Measurements from ENCODE around the gene TWSG1. TPM values are rescaled to one million over a fixed set of nuclear protein-coding genes. Genes with fewer than 3 reads are reported as not detected.

TWSG1 gene
- total RNA-seq, 2 donors from 2014 or later: 14.7 to 16.6 TPM

DNA sequence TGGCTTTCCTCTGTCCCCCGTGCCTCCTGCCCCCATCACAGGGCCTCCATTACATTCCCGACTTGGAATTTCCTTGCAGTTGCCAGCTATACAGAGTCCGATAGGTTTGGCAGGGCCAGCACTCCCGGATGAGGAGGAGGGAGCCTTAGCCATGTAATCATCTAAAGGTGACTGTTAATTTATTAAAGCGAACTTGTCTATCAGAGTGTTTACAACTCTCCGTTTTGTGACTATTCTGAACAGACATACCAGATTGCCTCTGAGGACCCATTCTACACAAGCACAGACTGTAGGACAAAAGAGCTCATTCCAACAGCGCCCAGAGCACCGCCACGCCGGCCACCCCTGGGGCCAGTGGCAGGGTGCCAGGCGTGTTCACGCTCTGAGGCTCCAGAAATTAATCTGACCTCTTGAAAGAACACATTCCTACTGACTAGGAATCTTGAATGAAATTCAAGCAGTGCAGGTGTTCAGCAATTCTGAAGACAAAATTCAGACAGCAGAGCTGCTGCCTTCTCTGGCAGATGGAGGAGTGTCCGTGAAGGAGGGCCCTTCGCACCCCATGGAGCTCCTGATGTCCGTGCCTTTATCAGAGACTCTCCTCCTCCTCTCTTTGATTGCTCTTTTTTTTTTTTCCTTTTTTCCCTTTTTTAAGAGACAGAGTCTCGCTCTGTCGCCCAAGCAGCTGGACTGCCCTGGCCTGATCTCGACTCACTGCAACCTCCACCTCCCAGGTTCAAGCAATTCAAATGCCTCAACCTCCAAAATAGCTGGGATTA, 82.7 kb downstream of the TWSG1 start:
- DNase-seq (ENCODE audit: low spot score): no peak
- no peaks in the 10 kb centered on the region for H3K36me3 ChIP-seq
- TF ChIP-seq, protein P1, sequence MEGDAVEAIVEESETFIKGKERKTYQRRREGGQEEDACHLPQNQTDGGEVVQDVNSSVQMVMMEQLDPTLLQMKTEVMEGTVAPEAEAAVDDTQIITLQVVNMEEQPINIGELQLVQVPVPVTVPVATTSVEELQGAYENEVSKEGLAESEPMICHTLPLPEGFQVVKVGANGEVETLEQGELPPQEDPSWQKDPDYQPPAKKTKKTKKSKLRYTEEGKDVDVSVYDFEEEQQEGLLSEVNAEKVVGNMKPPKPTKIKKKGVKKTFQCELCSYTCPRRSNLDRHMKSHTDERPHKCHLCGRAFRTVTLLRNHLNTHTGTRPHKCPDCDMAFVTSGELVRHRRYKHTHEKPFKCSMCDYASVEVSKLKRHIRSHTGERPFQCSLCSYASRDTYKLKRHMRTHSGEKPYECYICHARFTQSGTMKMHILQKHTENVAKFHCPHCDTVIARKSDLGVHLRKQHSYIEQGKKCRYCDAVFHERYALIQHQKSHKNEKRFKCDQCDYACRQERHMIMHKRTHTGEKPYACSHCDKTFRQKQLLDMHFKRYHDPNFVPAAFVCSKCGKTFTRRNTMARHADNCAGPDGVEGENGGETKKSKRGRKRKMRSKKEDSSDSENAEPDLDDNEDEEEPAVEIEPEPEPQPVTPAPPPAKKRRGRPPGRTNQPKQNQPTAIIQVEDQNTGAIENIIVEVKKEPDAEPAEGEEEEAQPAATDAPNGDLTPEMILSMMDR (IDR thresholded peaks at IDR 0.05): no peak
- H3K4me3 ChIP-seq: peak overlapping the region in 1 of 2 donors; percentile 29
- H3K4me1 ChIP-seq: peaks cover 0 to 11% of the 10 kb centered on the region in 2 donors
- no peaks in the 10 kb centered on the region for H3K9me3 ChIP-seq
- H3K27ac ChIP-seq: peak overlapping the region; percentile 36 to 58
- H3K27me3 ChIP-seq: no peaks in the 10 kb centered on the region

DNA sequence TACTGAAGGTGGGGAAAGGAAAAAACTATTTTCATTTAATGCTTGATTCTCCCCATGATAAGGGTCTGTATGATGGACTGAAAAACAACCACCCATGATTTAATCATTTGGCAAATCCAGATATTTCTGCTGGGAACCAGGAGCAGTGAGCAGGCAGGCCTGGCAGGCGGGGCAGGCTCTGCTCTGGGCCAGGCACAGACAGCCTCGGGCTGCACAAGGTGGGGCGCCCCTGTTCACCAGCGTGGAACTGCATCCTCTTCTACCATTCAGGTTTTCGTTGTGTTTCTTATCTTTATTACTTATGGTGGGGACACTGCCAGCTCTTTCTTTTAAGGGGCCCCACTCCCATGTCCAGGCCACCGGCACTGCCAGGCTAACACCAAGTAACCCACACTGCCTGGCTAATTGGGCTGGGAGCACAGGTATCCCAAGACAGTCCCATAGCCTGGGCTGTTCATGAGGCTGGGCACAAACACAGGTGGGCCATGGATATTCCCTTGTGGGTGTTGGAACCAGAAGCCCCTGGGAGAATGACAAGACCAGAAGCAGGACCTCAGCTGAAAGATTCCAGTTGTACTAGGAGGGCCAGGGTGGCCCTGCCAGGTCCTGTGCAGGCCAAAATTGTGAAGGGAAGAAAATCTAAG, 83.6 kb downstream of the TWSG1 start:
- DNase-seq (ENCODE audit: low spot score): peak; percentile 30
- Histone ChIP-seq H3K27ac (no peak overlapping the region), H3K9me3 (no peaks in the 10 kb centered on the region), H3K4me3 (no peak overlapping the region), H3K27me3 (no peaks in the 10 kb centered on the region), H3K4me1 (peaks cover 0 to 11% of the 10 kb centered on the region in 2 donors), H3K36me3 (no peaks in the 10 kb centered on the region)
- TF ChIP-seq, protein P1 (IDR thresholded peaks at IDR 0.05): no peak

DNA sequence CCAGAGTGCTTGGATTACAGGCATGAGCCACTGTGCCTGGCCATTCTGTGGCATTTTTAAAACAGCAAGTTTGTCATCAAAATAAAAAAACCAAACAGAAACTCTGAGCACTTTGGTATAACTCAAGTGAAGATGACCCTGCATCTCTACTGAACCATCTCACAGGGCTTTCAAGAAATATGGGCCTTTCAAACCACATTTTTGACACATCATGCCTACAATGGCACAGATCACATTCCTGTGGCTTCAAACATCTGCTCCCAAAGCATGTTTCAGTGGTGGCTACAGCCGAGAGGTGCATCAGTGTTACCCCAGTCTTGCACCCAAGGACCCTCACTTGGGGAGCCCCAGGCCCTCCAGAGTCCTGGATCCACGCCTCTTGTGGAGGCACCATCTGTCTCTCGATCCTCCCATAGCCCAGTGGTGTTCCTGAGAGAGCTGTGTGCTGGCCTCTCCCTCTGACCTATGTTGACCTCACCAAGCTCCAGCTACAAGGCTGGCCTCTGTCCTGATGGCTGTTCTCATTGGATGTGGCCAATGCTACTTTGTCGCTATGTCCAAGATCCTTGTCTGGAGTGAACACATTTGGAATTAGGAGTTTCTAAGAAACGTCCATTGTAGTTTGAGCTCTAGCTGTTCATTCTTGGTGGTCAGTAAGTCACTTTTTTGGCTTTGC, 85.5 kb downstream of the TWSG1 start:
- no peaks in the 10 kb centered on the region for H3K9me3 ChIP-seq
- TF ChIP-seq, protein P1 (IDR thresholded peaks at IDR 0.05): no peak
- peaks cover 0 to 11% of the 10 kb centered on the region in 2 donors for H3K4me1 ChIP-seq
- H3K36me3 ChIP-seq: no peaks in the 10 kb centered on the region
- no peaks in the 10 kb centered on the region for H3K27me3 ChIP-seq
- H3K4me3 ChIP-seq: no peak overlapping the region
- no peak for DNase-seq (ENCODE audit: low spot score)
- no peak overlapping the region for H3K27ac ChIP-seq

DNA sequence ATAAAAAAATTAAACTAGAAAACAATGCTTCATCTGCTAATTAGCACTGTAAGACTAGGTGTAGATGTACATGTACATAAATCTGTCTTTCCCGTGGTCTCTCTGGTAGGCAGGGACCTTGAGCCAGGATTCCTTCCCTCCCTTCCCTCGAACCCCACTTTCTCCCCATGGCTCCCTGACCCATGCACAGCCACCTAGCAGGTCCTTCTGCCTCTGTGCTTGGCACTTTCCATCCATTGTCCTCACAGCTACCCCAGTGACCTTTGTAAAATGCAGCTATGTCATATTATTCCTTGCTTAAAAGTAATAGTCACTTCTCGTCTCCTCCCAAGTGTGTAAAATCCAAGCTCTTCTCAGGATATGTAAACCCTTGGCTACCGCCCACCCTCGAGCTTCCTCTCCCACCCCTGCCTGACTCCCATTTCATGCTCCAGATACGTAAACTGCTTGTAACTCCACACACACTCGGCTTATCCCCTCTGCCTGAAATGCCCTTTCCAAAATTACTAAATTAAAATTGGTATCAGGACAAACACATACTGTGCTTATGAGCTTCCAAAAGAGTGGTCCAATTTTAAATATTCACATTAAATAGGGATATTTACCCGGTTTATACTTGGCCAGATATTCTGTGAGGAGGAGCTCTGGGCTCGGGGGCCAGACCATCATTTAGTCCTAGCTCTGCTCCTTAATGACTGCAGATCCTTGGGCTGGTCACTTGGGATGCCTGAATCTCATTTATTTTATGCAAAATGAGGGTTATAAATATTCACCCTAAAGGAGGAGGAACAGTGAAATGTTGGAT, 86.7 kb downstream of the TWSG1 start:
- DNase-seq (ENCODE audit: low spot score): no peak
- Histone ChIP-seq H3K27me3 (no peaks in the 10 kb centered on the region), H3K4me1 (peaks cover 0 to 11% of the 10 kb centered on the region in 2 donors), H3K27ac (no peak overlapping the region), H3K36me3 (no peaks in the 10 kb centered on the region), H3K4me3 (no peak overlapping the region), H3K9me3 (no peaks in the 10 kb centered on the region)
- TF ChIP-seq, protein P1 (IDR thresholded peaks at IDR 0.05): no peak

DNA sequence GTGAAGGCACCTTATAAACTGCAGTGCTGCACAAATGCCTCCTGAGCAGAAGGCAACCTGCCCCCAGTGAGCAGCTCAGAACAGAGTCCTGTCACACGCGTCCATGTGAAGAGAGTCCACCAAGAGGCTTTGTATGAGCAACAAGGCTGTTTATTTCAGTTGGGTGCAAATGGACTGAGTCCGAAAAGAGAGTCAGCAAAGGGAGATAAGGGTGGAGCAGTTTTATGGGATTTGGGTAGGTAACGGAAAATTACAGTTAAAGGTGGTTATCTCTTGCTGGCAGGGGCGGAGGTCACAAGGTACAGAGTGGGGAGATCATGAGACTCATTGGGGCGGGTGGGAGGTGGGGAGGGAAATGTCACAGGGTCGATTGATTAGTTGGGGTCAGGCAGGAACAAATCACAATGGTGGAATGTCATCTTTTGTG, 87.3 kb downstream of the TWSG1 start:
- Histone ChIP-seq H3K27ac (no peak overlapping the region), H3K36me3 (no peaks in the 10 kb centered on the region), H3K4me3 (no peak overlapping the region), H3K27me3 (no peaks in the 10 kb centered on the region), H3K9me3 (no peaks in the 10 kb centered on the region), H3K4me1 (peaks cover 0 to 10% of the 10 kb centered on the region in 2 donors)
- TF ChIP-seq, protein P1 (IDR thresholded peaks at IDR 0.05): no peak
- no peak for DNase-seq (ENCODE audit: low spot score)

Measured in right atrium auricular region (tissue), 2 donors.